Fibroblast of lung (primary cell): ENCODE results near the gene ETS2.

Experiments used
- CTCF ChIP-seq, 2 donors: IDR thresholded peaks in 1 of 2; conservative IDR thresholded peaks in 1 of 2; 1 replicate in 1 of 2; 2 replicates in 1 of 2; pipeline ENCODE4 v1.5.1; 2011 to 2012; ENCODE audit warnings: low read length in 2 of 2, control low read depth in 1 of 2, inconsistent platforms in 1 of 2, low read depth in 1 of 2, mild to moderate bottlenecking in 1 of 2
- EZH2 ChIP-seq: IDR thresholded peaks from 2 replicates; pipeline ENCODE4 v1.5.1; 2012; ENCODE audit warnings: low read length, control low read depth, mild to moderate bottlenecking; ENCODE audit errors: missing control alignments

- TF ChIP-seq CTCF (conservative IDR thresholded peaks at IDR 0.05 in 1 of 2, IDR thresholded peaks at IDR 0.05 in 1 of 2; ENCODE audit: low read depth in 1 of 2, low read length in 2 of 2) (no peak), EZH2 (no peak)
These were observed 51.6 kb downstream of the ETS2 start for GRCh38 chr21:38857152-38857825.
